GM13976 (cell line): Measurements from ENCODE around the gene HOXB4.

Experiments
- DNase-seq: peaks from one replicate; pipeline ENCODE4 v3.0.0; 2012; ENCODE audit warnings: low spot score
- CTCF ChIP-seq: IDR thresholded peaks from 2 replicates; pipeline ENCODE4 v1.5.1; 2012; ENCODE audit warnings: borderline replicate concordance, mild to moderate bottlenecking; ENCODE audit not compliant: insufficient read depth; ENCODE audit errors: extremely low read depth, missing control alignments, control extremely low read depth
- in situ Hi-C: fragments of 300-500 bp; cut with MboI; formaldehyde crosslinking; loops from one replicate; pipeline ENCODE4 v1.12.0; 2022; ENCODE audit warnings: low sequenced_read_pairs, mixed read lengths, inconsistent platforms; ENCODE audit not compliant: unreplicated experiment

The HOXB4 gene

DNA sequence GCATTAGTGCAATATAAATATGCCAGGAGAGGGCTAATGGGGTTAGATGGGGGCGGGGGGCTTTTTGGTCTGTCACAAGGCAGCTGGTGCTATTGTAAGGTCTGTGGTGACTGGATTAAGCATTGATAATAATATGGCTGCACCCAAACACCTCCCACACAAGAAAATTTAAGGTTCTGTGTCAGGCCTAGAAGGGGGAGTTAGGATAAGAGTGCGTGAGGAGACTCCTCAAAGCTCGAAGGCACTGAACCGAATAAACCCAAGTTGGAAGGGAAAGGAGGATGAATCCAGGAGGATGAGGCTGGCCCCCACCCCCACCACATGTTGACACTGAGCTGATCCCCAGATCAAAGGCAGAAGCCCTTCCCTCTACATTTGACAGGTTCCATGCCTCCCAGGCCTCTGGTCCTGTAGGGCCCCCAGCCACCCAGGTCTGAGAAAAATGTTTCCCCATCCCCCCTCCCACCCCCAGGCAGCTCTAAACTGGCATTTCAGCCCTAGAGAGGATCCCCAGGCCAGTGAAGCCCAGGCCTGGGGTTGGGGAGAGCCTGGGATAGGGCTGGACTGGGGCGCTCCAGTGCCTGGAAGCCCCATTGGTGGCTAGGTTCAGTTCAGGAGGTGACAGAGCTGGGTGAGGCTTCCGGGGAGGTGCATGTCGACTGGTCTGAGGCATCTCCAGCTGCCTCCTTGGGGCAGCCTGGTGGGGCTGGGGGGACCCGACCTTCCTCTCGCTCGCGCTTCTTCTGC, 49.0 kb downstream of the HOXB4 start:
- TF ChIP-seq CTCF = no peak
- in situ Hi-C loops = no loop called here
- no peak for DNase-seq

GRCh38 chr17:48528153-48528935, 49.8 kb downstream of the HOXB4 start:
- no peak for TF ChIP-seq CTCF
- DNase-seq = no peak
- in situ Hi-C loops = no loop called here

DNA sequence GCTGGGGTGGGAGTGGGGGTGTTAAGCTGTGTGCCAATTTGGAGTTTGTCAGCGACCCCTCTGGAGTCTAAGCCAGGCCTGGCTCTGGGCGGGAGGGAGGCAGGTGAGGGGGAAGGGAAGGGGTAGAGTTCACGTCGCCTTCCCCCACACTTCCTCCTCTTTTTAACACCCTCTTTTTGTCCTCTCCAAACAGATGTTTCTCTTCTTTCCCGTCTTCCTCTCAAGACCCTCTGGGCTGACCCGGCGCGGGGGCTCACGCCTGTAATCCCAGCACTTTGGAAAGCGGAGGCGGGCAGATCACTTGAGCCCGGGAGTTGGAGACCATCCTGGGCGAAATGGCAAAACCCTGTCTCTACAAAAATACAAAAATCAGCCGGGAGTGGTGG, 50.6 kb downstream of the HOXB4 start:
- in situ Hi-C loops = no loop called here
- no peak for DNase-seq
- TF ChIP-seq CTCF = no peak

GRCh38 chr17:48526608-48527546, 51.3 kb downstream of the HOXB4 start:
- in situ Hi-C loops = no loop called here
- no peak for DNase-seq
- TF ChIP-seq CTCF = no peak
